GM13976 (cell line): Measurements from ENCODE around the gene MRM3.

ENCODE experiments used
- DNase-seq: peaks from one replicate; pipeline ENCODE4 v3.0.0; 2012; ENCODE audit warnings: low spot score
- in situ Hi-C: fragments of 300-500 bp; cut with MboI; formaldehyde crosslinking; loops from one replicate; pipeline ENCODE4 v1.12.0; 2022; ENCODE audit warnings: low sequenced_read_pairs, mixed read lengths, inconsistent platforms; ENCODE audit not compliant: unreplicated experiment
- TF ChIP-seq, protein P1 (sequence below): IDR thresholded peaks from 2 replicates; pipeline ENCODE4 v1.5.1; 2012; ENCODE audit warnings: borderline replicate concordance, mild to moderate bottlenecking; ENCODE audit not compliant: insufficient read depth; ENCODE audit errors: extremely low read depth, missing control alignments, control extremely low read depth

MRM3 gene, protein sequence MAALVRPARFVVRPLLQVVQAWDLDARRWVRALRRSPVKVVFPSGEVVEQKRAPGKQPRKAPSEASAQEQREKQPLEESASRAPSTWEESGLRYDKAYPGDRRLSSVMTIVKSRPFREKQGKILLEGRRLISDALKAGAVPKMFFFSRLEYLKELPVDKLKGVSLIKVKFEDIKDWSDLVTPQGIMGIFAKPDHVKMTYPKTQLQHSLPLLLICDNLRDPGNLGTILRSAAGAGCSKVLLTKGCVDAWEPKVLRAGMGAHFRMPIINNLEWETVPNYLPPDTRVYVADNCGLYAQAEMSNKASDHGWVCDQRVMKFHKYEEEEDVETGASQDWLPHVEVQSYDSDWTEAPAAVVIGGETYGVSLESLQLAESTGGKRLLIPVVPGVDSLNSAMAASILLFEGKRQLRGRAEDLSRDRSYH

DNA sequence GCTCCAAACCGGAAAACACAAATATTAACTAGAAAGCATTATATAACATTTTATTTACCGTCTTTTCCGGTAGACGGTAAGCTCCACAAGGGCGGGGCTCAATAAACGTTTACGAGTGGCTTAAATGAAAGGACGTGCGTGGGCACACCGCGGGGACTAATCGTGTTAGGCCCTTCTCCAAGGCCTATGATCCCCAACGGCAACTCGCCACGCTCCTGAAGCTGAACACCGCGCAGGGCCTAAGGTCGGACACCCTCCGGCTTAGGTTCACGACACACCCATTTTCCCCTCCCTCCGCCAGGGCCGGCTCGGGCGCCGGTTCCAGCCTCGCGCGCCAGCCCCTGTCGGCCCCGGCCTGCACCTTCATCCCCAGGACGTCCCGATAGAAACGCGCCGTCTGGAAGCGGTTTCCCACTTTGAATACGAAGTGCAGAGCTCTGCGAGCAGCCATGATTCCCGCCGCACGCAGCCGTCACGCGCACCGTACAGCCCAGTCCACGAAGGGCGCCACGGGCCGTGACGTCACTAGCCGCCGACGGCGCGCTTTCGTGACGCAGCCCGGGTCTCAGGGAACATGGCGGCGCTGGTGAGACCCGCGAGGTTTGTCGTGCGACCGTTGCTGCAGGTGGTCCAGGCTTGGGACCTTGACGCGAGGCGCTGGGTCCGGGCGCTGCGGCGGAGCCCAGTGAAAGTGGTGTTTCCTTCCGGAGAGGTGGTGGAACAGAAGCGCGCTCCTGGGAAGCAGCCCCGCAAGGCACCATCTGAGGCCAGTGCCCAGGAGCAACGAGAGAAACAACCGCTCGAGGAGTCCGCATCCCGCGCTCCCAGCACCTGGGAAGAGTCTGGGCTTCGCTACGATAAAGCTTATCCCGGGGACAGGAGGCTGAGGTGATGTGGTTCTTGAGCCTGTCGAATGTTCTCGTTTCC is at the start of gene MRM3, which contains the start of gene GLOD4:
Gene MRM3, plus strand, starts transcription at position 549 of the 927 bp plus-strand sequence. Its CDS starts 26 bp downstream, at position 575.
Gene GLOD4, minus strand, starts transcription at position 476 of the 927 bp plus-strand sequence. Its CDS starts 25 bp downstream, at position 451.
- peak; percentile 99 for DNase-seq
- TF ChIP-seq, protein P1, sequence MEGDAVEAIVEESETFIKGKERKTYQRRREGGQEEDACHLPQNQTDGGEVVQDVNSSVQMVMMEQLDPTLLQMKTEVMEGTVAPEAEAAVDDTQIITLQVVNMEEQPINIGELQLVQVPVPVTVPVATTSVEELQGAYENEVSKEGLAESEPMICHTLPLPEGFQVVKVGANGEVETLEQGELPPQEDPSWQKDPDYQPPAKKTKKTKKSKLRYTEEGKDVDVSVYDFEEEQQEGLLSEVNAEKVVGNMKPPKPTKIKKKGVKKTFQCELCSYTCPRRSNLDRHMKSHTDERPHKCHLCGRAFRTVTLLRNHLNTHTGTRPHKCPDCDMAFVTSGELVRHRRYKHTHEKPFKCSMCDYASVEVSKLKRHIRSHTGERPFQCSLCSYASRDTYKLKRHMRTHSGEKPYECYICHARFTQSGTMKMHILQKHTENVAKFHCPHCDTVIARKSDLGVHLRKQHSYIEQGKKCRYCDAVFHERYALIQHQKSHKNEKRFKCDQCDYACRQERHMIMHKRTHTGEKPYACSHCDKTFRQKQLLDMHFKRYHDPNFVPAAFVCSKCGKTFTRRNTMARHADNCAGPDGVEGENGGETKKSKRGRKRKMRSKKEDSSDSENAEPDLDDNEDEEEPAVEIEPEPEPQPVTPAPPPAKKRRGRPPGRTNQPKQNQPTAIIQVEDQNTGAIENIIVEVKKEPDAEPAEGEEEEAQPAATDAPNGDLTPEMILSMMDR = no peak
- in situ Hi-C loops = no loop called here

DNA sequence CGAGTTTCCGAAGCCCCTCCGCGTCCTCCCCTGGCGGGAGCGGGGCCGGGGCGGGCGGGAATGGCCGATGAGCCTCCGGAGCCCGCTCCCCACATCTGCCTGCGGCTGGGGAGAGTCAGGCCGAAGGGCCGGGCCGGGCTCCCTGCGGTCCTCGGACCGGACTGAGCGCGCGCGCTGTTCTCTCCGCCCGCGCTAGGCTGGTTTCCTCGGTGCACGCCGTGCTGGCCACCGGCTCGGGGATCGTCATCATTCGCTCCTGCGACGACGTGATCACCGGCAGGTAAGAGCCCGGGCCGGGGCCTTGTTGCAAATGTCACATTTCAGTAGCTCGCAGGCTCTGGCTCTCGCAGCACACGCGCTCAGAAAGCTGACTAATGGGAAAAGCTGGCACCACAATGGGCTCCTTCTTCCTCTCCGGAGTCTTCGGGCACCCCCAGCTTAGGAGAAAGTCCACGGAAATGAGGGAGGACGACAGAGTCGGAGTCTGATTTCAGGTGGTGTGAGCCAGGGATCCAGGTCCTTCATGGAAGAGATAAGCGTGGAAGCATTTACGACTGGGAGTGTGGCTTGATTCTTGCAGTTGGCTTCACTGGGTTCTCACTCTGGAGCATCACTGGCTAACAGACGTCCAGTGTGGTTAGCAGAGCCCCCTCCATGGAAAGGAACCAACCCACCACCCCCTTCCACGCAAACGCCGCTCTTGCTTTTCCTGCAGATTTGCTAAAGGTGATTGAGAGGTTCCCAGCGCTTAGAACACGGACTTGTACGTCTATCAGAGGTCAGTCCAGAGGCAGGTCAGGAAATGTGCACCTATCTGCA is 49.0 kb upstream of the MRM3 start:
- peak; percentile 65 for DNase-seq
- TF ChIP-seq, protein P1 = no peak
- in situ Hi-C loops = no loop called here

DNA sequence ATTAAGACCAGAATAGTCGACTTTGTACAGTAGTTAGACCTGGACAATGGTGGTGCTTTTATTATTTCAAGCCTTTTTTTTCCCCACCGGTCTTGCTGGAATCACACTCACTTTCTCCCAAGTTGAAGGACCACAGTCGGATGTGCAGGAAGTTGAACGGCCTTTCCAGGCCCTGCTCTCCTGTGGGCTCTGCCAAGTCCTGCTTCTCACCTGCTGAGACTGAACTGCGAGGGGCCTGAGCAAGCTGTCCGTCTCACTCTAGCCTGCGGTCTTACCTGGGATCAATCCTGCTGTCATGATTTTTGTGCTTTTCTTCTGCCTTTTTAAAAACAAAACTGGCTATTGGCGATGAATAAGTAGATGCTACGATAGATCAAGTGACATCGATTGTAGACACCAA is 48.4 kb upstream of the MRM3 start:
- in situ Hi-C loops = no loop called here
- DNase-seq = no peak
- TF ChIP-seq, protein P1 = no peak

DNA sequence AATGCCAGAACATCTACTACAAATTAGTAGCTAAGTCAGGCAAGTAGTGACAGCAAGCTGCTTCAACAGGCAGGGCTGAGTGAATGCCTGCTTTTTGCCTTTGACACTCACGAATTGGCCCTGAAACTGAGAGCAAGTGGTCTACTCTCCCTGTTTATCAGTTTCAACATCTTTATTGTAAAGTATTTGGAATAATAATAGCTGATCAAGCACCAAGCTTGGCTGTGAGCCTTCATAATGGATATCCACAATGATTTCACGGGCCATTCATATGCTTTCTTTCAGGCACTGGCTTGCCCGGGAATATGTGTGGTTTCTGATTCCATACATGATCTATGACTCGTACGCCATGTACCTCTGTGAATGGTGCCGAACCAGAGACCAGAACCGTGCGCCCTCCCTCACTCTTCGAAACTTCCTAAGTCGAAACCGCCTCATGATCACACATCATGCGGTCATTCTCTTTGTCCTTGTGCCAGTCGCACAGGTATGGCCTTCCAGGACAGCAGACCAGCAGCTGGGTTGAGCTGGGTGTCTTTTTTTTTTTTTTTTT is 44.5 kb upstream of the MRM3 start:
- in situ Hi-C loops = no loop called here

DNA sequence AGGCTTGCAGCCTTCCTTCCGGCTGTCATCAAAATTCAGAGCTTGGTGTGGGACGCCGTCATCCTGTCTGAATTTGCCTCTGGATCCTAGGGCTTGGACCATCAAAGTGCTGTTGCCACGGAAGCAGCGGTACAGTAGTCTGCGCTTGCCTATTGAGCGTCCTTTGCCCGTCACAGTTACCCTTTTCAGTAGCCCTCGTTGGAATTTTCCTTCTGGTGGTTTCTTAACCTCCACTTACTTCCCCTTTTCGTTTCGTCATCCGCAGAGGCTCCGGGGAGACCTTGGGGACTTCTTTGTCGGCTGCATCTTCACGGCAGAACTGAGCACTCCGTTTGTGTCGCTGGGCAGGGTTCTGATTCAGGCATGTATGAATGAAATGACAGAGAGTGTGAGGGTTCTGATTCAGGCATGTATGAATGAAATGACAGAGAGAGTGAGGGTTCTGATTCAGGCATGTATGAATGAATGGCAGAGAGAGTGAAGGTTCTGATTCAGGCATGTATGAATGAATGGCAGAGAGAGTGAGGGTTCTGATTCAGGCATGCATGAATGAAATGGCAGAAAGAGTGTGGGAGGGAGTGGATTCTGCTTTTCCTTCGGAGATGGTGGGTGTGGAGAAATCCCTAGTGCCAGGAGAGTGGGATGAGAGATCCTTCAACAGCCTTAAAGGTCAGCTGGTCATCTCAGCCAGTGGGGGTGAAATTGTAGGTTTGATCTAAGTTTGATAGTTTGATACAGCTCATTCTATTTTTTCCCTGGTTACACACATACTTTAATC is 41.7 kb upstream of the MRM3 start:
- TF ChIP-seq, protein P1 = no peak
- peak; percentile 74 for DNase-seq
- in situ Hi-C loops = no loop called here

More for the DNA sequence above, 44.5 kb upstream of the MRM3 start:
- DNase-seq = no peak
- TF ChIP-seq, protein P1 = no peak
